GM12878 (cell line): ENCODE measurements around the gene LRRC4B. TPM values are rescaled to one million over a fixed set of nuclear protein-coding genes. Genes with fewer than 3 reads are reported as not detected.

Experiments
- ATAC-seq: fragments of 200-7000 bp; cut with Tn5 transposase; 3 replicates; pipeline ENCODE4 v1.9.1; 2020; ENCODE audit warnings: mild to moderate bottlenecking, moderate library complexity
- BruUV-seq: library from RNA; stranded (reverse); fragments of 400-500 nt; replicated peaks from 2 replicates; lab custom pipeline; 2021; lab: Mats Ljungman, UMichigan
- CTCF ChIA-PET: fragments of 300-600 bp; sonication (Branson Sonifier 250); formaldehyde crosslinking; extraction: SDS; loops from one replicate; lab custom pipeline; 2021; ENCODE audit warnings: inconsistent platforms; lab: Yijun Ruan, JAX
- POLR2A ChIA-PET: fragments of 350-600 bp; formaldehyde crosslinking; extraction: SDS; loops from one replicate; lab custom pipeline; 2021; ENCODE audit warnings: inconsistent platforms; lab: Charles Lee
- RAD21 ChIA-PET: fragments of 300-600 bp; sonication (Branson Sonifier 250); formaldehyde crosslinking; loops from one replicate; lab custom pipeline; 2023; ENCODE audit warnings: antibody characterized with exemption; ENCODE audit not compliant: unreplicated experiment; lab: Charles Lee
- SMC1A ChIA-PET: fragments of 300-600 bp; sonication (Branson Sonifier 250); formaldehyde crosslinking; loops from one replicate; lab custom pipeline; 2023; ENCODE audit not compliant: unreplicated experiment, uncharacterized antibody; lab: Charles Lee
- DNase-seq: peaks from one replicate; pipeline ENCODE4 v3.0.0-alpha.2; 2011; ENCODE audit warnings: low read depth, low spot score
- FAIRE-seq: peaks from 3 replicates; lab custom pipeline; 2011; peaks lifted over from hg19 to GRCh38; lab: Jason Lieb, UNC
- H2AFZ ChIP-seq: 2 replicates; pipeline ENCODE4 v1.6.0; 2011; ENCODE audit warnings: low read depth, low read length, control low read depth; ENCODE audit not compliant: control insufficient read depth
- H3K27ac ChIP-seq: 2 replicates; pipeline ENCODE4 v1.5.1; 2011; ENCODE audit warnings: control low read depth; ENCODE audit not compliant: control insufficient read depth, insufficient read depth
- H3K27me3 ChIP-seq, 2 experiments: replicated peaks in 1 of 2; 2 replicates each; pipeline versions ENCODE4 v1.6.0 to v1.6.1; 2011; ENCODE audit warnings: low read length in 1 of 2; ENCODE audit not compliant: control insufficient read depth in 2 of 2, insufficient read depth in 2 of 2
- H3K36me3 ChIP-seq, 2 experiments: 2 replicates each; pipeline ENCODE4 v1.5.1; 2011; ENCODE audit warnings: low read length in 1 of 2; ENCODE audit not compliant: control insufficient read depth in 2 of 2, insufficient read depth in 2 of 2
- H3K4me1 ChIP-seq: 2 replicates; pipeline ENCODE4 v1.6.1; 2011; ENCODE audit warnings: mild to moderate bottlenecking, low read length, moderate library complexity, mixed read lengths; ENCODE audit not compliant: control insufficient read depth, insufficient read depth
- H3K4me2 ChIP-seq: 2 replicates; pipeline ENCODE4 v1.6.0; 2011; ENCODE audit warnings: control low read depth; ENCODE audit not compliant: control insufficient read depth, insufficient read depth
- H3K4me3 ChIP-seq: fragments of 200-600 bp; sonication (generic); 2 replicates; pipeline ENCODE4 v1.5.1; 2016
- H3K79me2 ChIP-seq: 2 replicates; pipeline ENCODE4 v1.6.0; 2011; ENCODE audit warnings: low read length; ENCODE audit not compliant: control insufficient read depth, insufficient read depth
- H3K9ac ChIP-seq: 2 replicates; pipeline ENCODE4 v1.8.0; 2011; ENCODE audit warnings: low read length, control low read depth, mixed read lengths; ENCODE audit not compliant: control insufficient read depth, insufficient read depth
- H3K9me3 ChIP-seq: replicated peaks from 3 replicates; pipeline ENCODE4 v1.5.1; 2011; ENCODE audit warnings: mild to moderate bottlenecking, low read length; ENCODE audit not compliant: control insufficient read depth, insufficient read depth
- H4K20me1 ChIP-seq: 2 replicates; pipeline ENCODE4 v1.6.0; 2011; ENCODE audit not compliant: control insufficient read depth, insufficient read depth
- EP300 ChIP-seq, 2 experiments: fragments of 150-350 bp in 1 of 2; IDR thresholded peaks; 2 replicates each; pipeline ENCODE4 v1.6.1; 2011 to 2012; ENCODE audit warnings: low read depth in 2 of 2, low read length in 2 of 2, borderline replicate concordance in 1 of 2, improper control_type of control experiment in 1 of 2, inconsistent platforms in 1 of 2; ENCODE audit not compliant: control insufficient read depth in 1 of 2
- RELA ChIP-seq: fragments of 450-650 bp; IDR thresholded peaks from 2 replicates; pipeline ENCODE4 v1.8.0; 2014; ENCODE audit warnings: borderline replicate concordance; ENCODE audit not compliant: partially characterized antibody
- TCF3 ChIP-seq: IDR thresholded peaks from 2 replicates; pipeline ENCODE4 v1.6.1; 2012; ENCODE audit warnings: low read depth, mild to moderate bottlenecking, low read length, borderline replicate concordance; ENCODE audit not compliant: insufficient read depth
- WGBS: methylation state at CpG from one replicate; pipeline ENCODE4 v1.1.6; 2016; ENCODE audit warnings: low lambda C conversion rate; ENCODE audit not compliant: insufficient replicate concordance, insufficient coverage; ENCODE audit errors: missing lambda C conversion rate; 5-methylcytosine and 5-hydroxymethylcytosine counted together
- in situ Hi-C: fragments of 300-500 bp; cut with MboI; formaldehyde crosslinking; loops from 9 replicates; pipeline ENCODE4 v1.14.3; 2018; ENCODE audit warnings: mixed read lengths
- intact Hi-C: fragments of 100-400 bp; cut with micrococcal nuclease; formaldehyde crosslinking; loops from one replicate; pipeline ENCODE4 v1.14.2; 2022; ENCODE audit not compliant: unreplicated experiment
- polyA plus RNA-seq, 11 experiments: library from polyadenylated mRNA; depleted of rRNA in 4 of 11; unstranded in 6 of 11; stranded (reverse) in 5 of 11; fragments of >200 nt; fragmentation: Nextera tagmentation in 4 of 11; fragmentation: Illumina TruSeq in 1 of 11; extraction: Ambion mirVana in 4 of 11; extraction: Trizol in 1 of 11; gene quantifications; 1 replicate in 1 of 11; 2 replicates in 10 of 11; pipeline versions ENCODE4 v1.2.1 to v1.2.3, GENCODE V29; 2011 to 2016; ENCODE audit warnings: inconsistent platforms in 2 of 11, missing spikeins in 2 of 11, low read depth in 1 of 11
- total RNA-seq, 4 experiments: library from RNA; depleted of rRNA in 3 of 4; stranded (reverse); fragments of >200 nt in 3 of 4; fragmentation: Illumina TruSeq in 1 of 4; extraction: Trizol in 1 of 4; gene quantifications; 2 replicates each; pipeline versions ENCODE4 v1.2.1 to v1.2.3, GENCODE V29; 2013 to 2021
- TF ChIP-seq, protein P1 (sequence below): IDR thresholded peaks from 2 replicates; pipeline ENCODE4 v1.6.1; 2011; ENCODE audit warnings: low read depth, low read length, improper control_type of control experiment, borderline replicate concordance

Gene LRRC4B
- total and polyA plus RNA-seq, 10 of the 15 experiments (the other 5 are each of a cell fraction or from before 2014, with no cell fraction given) = 0.14 TPM; not detected in 9

DNA sequence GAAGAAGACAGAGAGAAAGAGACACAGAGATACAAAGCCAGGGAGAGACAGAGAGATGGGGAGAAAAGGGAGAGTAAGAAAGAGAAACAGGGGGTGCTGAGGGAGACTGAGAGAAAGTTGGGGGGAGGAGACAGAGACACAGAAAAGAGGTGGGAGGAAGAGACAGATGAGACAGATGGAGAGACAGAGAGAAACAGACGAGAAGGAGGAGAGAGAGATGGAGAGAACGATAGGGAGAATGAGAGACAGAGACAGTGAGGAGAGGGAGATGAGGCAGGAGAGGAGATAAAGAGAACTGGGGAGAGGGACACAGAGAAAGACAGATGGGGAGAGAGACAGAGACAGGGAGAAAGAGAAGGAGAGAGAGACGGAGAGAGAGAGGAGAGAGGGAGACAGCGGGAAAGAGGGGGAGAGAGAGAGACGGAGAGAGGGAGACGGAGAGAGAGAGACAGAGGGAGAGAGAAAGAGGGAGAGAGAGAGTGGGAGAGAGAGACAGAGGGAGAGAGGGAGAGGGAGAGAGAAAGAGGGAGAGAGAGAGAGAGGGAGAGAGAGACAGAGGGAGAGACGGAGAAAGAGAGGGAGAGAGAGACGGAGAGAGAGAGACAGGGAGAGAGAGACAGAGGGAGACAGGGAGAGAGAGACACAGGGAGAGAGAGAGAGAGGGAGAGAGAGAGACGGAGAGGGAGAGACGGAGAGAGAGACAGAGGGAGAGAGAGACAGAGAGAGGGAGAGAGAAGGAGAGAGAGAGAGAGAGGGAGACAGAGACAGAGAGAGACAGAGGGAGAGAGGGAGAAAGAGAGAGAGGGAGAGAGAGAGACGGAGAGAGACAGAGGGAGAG is 69.8 kb downstream of the LRRC4B start:
- Histone ChIP-seq H3K4me1 (no peaks in the 10 kb centered on the region), H3K9ac (no peak overlapping the region), H3K9me3 (no peaks in the 10 kb centered on the region), H3K4me3 (no peak overlapping the region), H3K4me2 (no peak overlapping the region), H3K27ac (no peak overlapping the region), H2AFZ (no peak overlapping the region), H3K27me3 (no peaks in the 10 kb centered on the region), H3K36me3 (no peaks in the 10 kb centered on the region), H3K79me2 (no peaks in the 10 kb centered on the region), H4K20me1 (no peaks in the 10 kb centered on the region)
- no peak for TF ChIP-seq EP300 (IDR thresholded peaks at IDR 0.05; ENCODE audit: borderline replicate concordance in 1 of 2, control insufficient read depth in 1 of 2, low read depth in 2 of 2, low read length in 2 of 2)
- TF ChIP-seq, protein P1, sequence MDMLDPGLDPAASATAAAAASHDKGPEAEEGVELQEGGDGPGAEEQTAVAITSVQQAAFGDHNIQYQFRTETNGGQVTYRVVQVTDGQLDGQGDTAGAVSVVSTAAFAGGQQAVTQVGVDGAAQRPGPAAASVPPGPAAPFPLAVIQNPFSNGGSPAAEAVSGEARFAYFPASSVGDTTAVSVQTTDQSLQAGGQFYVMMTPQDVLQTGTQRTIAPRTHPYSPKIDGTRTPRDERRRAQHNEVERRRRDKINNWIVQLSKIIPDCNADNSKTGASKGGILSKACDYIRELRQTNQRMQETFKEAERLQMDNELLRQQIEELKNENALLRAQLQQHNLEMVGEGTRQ = no peak
- TF ChIP-seq TCF3 = no peak
- intact Hi-C loops (no loop called here), in situ Hi-C loops (no loop called here)
- DNase-seq = no peak
- no peak for FAIRE-seq
- no TSS peak for BruUV-seq
- ChIA-PET CTCF (no interaction called here), RAD21 (no interaction called here), POLR2A (no interaction called here), SMC1A (no interaction called here)
- WGBS = 46% methylated on average over 11 of the region's 11 CpGs
- ATAC-seq = no peak

GRCh38 chr19:50497022-50497405 is 71.2 kb downstream of the LRRC4B start:
- POLR2A ChIA-PET = no interaction called here

More at GRCh38 chr19:50497022-50497405, 71.2 kb downstream of the LRRC4B start:
- H3K27ac ChIP-seq = no peak overlapping the region
- ChIA-PET RAD21 (no interaction called here), SMC1A (no interaction called here), CTCF (no interaction called here)
- H3K27me3 ChIP-seq = no peaks in the 10 kb centered on the region
- no TSS peak for BruUV-seq
- no peaks in the 10 kb centered on the region for H3K79me2 ChIP-seq
- no peak for FAIRE-seq
- H3K4me3 ChIP-seq = no peak overlapping the region
- in situ Hi-C loops (no loop called here), intact Hi-C loops (no loop called here)
- H3K36me3 ChIP-seq = no peaks in the 10 kb centered on the region
- DNase-seq = no peak
- H4K20me1 ChIP-seq = no peaks in the 10 kb centered on the region
- H3K9me3 ChIP-seq = no peaks in the 10 kb centered on the region
- no peak overlapping the region for H2AFZ ChIP-seq
- no peak overlapping the region for H3K9ac ChIP-seq
- H3K4me1 ChIP-seq = no peaks in the 10 kb centered on the region
- WGBS = 70% methylated on average over 8 of the region's 8 CpGs
- no peak for TF ChIP-seq RELA
- no peak for ATAC-seq
- H3K4me2 ChIP-seq = no peak overlapping the region
